Inferior parietal cortex (tissue), 1 donor: ENCODE measurements around the gene TBC1D13.
"Not testable (repeated sequence)": the region's sequence is repeated elsewhere in the genome, so short reads cannot be mapped to it uniquely, and the experiment has no call there.

Experiments used
- DNase-seq: peaks from one replicate; pipeline ENCODE4 v3.0.0-alpha.2; 2016; ENCODE audit errors: extremely low spot score

Gene TBC1D13

GRCh38 chr9:128785427-128785826, 1.6 kb upstream of the TBC1D13 start:
- DNase-seq = no peak

- no peak for DNase-seq
These were observed 606 bp downstream of the TBC1D13 start for GRCh38 chr9:128787659-128788058.

- DNase-seq = no peak
These were observed 1.4 kb downstream of the TBC1D13 start for GRCh38 chr9:128788445-128788844.

GRCh38 chr9:128790536-128790935, 3.5 kb downstream of the TBC1D13 start:
- no peak for DNase-seq

GRCh38 chr9:128792134-128792533, 5.1 kb downstream of the TBC1D13 start:
- DNase-seq = no peak

GRCh38 chr9:128792978-128793686, 6.1 kb downstream of the TBC1D13 start:
- DNase-seq = no peak

GRCh38 chr9:128794961-128795360, 7.9 kb downstream of the TBC1D13 start:
- not testable (repeated sequence) for DNase-seq

- DNase-seq = no peak
These were observed 11.8 kb downstream of the TBC1D13 start for GRCh38 chr9:128798896-128799295.

GRCh38 chr9:128800061-128800460, 13.0 kb downstream of the TBC1D13 start:
- no peak for DNase-seq

- DNase-seq = no peak
These were observed 15.4 kb downstream of the TBC1D13 start for GRCh38 chr9:128802482-128802881.

GRCh38 chr9:128805661-128806060, 18.6 kb downstream of the TBC1D13 start:
- peak; percentile 13 for DNase-seq

GRCh38 chr9:128807827-128808226, 20.8 kb downstream of the TBC1D13 start:
- no peak for DNase-seq

GRCh38 chr9:128808543-128808942, 21.5 kb downstream of the TBC1D13 start:
- no peak for DNase-seq

- no peak for DNase-seq
These were observed 22.1 kb downstream of the TBC1D13 start for GRCh38 chr9:128809036-128809599.

- no peak for DNase-seq
These were observed 22.8 kb downstream of the TBC1D13 start for GRCh38 chr9:128809831-128810230.

GRCh38 chr9:128810873-128811272, 23.8 kb downstream of the TBC1D13 start:
- no peak for DNase-seq

- DNase-seq = peak; percentile 100
These were observed 31.2 kb downstream of the TBC1D13 start, which contains the start of gene ENDOG for GRCh38 chr9:128818099-128818838. ENDOG (plus strand) TSS chr9:128818500; CDS start chr9:128818685, 185 bp downstream.

GRCh38 chr9:128818839-128819715, 32.0 kb downstream of the TBC1D13 start:
- peak; percentile 17 for DNase-seq

GRCh38 chr9:128819716-128820664, 32.9 kb downstream of the TBC1D13 start:
- DNase-seq = peak; percentile 65
